ENCODE results near the gene SLC33A1.

The SLC33A1 gene

GRCh38 chr3:155778462-155778861 lies 75.8 kb downstream of the SLC33A1 start:
- no peaks in the 10 kb centered on the region for H3K9me3 ChIP-seq (ENCODE audit: severe bottlenecking)
- no peaks in the 10 kb centered on the region for H3K36me3 ChIP-seq
- no peak for DNase-seq

GRCh38 chr3:155772801-155773200 lies 81.4 kb downstream of the SLC33A1 start:
- no peaks in the 10 kb centered on the region for H3K27me3 ChIP-seq (ENCODE audit: insufficient read depth, low read depth, severe bottlenecking)
- TF ChIP-seq CTCF (IDR thresholded peaks at IDR 0.05; ENCODE audit: low read depth, low read length): no peak
- no peak for DNase-seq
- H3K27ac ChIP-seq: no peak overlapping the region
- H3K9me3 ChIP-seq (ENCODE audit: severe bottlenecking): peaks cover 6% of the 10 kb centered on the region
- H3K36me3 ChIP-seq: no peaks in the 10 kb centered on the region
- H3K4me3 ChIP-seq (ENCODE audit: low read depth, low read length): no peak overlapping the region

More at GRCh38 chr3:155778462-155778861, 75.8 kb downstream of the SLC33A1 start:
- Histone ChIP-seq H3K27me3 (ENCODE audit: insufficient read depth, low read depth, severe bottlenecking) (no peaks in the 10 kb centered on the region), H3K27ac (no peak overlapping the region), H3K4me3 (ENCODE audit: low read depth, low read length) (no peak overlapping the region)
- no peak for TF ChIP-seq CTCF (IDR thresholded peaks at IDR 0.05; ENCODE audit: low read depth, low read length)

GRCh38 chr3:155771126-155771525 lies 83.1 kb downstream of the SLC33A1 start:
- H3K27me3 ChIP-seq (ENCODE audit: insufficient read depth, low read depth, severe bottlenecking): no peaks in the 10 kb centered on the region
- H3K9me3 ChIP-seq (ENCODE audit: severe bottlenecking): peaks cover 6% of the 10 kb centered on the region
- no peak for DNase-seq
- H3K36me3 ChIP-seq: no peaks in the 10 kb centered on the region
- H3K27ac ChIP-seq: no peak overlapping the region
- TF ChIP-seq CTCF (IDR thresholded peaks at IDR 0.05; ENCODE audit: low read depth, low read length): no peak
- H3K4me3 ChIP-seq (ENCODE audit: low read depth, low read length): no peak overlapping the region
